Activated naive CD8-positive, alpha-beta T cell treated with anti-CD3 and anti-CD28 coated beads, Interleukin-2, amount 50 U/mL, for 16 hours (primary cell): ENCODE results near the gene TPM4.
"Not testable (repeated sequence)": the region's sequence is repeated elsewhere in the genome, so short reads cannot be mapped to it uniquely, and the experiment has no call there.

Experiments used
- DNase-seq: peaks from one replicate; pipeline ENCODE4 v3.0.0-alpha.2; 2020; ENCODE audit warnings: low read depth, low spot score

The TPM4 gene

GRCh38 chr19:16095071-16095571, 18.8 kb downstream of the TPM4 start:
- DNase-seq, result no peak

DNA sequence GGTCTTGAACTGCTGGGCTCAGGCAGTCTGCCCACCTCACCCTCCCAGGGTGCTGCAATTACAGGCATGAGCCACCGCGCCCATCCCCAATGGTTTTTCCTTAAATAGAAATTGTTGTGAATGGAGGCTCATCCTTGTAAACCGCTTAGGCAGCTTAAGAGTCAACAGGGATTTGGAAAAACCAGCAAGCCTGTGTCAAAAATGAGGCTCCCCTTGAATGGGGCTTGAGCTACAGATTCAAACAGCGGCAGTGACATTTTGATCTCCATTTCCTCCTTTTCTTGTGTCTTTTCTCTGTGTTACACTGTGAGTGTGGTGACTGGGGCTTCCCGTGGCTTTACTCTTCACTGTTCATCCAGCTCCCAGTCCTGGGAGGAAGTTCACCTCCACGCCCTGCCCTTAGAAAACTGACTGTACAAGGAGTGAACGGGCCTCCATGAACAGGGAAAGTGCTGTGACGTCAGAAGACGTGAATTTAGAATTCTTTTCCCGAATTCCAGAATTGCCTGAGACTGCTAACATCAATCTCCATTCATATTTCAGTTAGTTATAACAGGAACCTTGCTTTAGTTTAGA, 20.1 kb downstream of the TPM4 start:
- DNase-seq, result no peak

DNA sequence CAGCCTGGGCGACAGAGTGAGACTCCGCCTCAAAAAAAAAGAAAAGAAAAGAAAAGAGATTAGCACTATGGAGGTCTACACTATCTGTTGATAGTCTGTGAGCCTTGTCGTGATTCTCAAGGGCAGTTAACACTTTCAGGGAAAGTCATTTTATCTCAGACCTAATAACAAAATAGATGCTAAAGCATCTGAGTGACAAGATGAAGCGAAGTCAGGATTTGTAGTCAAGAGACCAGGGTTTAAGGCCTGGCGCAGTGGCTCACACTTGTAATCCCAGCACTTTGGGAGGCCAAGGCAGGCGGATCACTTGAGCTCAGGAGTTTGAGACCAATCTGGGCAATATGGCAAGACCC, 22.1 kb downstream of the TPM4 start:
- no peak for DNase-seq

DNA sequence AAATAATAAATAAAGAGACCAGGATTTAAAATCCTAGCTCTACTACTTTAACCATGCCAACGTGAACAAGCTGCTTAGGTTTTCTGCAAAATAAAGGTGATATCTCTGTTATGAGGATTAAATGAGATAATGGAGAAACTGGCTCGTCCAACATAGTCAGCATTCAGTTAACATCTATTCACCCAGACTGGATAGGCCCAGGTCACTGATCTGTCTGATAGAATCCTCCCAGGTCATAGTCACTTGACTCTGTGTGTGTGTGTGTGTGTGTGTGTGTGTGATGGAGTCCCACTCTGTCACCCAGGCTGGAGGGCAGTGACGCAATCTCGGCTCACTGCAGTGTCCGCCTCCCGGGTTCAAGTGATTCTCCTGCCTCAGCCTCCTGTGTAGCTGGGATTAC, 22.5 kb downstream of the TPM4 start:
- DNase-seq, result no peak

DNA sequence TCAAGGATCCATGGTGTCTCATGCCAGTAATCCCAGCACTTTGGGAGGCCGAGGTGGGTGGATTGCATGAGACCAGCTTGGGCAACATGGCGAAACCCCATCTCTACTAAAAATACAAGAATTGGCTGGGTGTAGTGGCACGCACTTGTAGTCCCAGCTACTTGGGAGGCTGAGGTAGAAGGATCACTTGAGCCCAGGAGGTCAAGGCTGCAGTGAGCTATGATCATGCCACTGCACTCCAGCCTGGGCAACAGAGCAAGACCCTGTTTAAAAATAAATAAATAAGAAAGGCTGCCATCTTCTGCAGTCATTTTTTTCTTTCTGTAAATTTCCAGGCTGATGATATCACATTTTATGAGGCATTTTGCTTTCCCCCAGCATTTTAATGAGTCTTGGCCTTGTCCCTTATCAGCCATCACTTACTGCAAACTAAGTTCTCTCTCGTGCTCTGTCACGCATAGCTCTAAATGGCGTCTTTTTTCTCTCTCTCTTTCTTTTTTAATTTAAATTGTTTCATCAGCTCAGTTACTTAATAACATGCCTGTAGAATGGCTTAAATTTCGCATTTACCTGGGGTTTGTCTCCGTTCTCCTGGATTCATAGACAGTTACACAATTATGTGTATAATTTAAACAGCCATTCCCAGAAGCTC, 23.1 kb downstream of the TPM4 start:
- not testable (repeated sequence) for DNase-seq

- no peak for DNase-seq
These were observed 24.2 kb downstream of the TPM4 start for GRCh38 chr19:16100524-16100923.

GRCh38 chr19:16104722-16105121, 28.4 kb downstream of the TPM4 start:
- no peak for DNase-seq

DNA sequence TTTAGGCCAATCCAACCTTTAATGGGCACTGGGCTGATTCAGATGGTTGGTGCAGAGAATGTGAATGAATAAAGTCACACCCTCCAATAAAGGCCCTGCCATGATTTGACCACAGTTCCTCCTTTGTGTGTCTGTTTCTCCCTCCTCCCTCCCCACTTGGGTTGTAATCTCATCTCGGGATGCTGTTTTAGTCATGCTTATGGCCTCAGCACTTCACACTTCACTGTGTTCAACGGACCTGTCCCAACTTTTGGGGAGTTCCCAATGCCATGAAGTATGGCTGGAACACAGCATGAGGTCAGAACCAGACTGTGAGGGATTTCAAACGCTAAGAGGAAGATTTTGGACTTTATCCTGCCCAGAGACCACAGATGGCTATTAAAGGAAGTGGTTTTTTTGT, 29.8 kb downstream of the TPM4 start:
- DNase-seq, result no peak

GRCh38 chr19:16111160-16111908, 35.0 kb downstream of the TPM4 start, which contains the start of gene RAB8A:
Gene RAB8A (plus strand): TSS chr19:16111889. CDS start chr19:16111902, 13 bp downstream.
- DNase-seq, result peak; percentile 95

- no peak for DNase-seq
These were observed 35.8 kb downstream of the TPM4 start for GRCh38 chr19:16111909-16112752.

DNA sequence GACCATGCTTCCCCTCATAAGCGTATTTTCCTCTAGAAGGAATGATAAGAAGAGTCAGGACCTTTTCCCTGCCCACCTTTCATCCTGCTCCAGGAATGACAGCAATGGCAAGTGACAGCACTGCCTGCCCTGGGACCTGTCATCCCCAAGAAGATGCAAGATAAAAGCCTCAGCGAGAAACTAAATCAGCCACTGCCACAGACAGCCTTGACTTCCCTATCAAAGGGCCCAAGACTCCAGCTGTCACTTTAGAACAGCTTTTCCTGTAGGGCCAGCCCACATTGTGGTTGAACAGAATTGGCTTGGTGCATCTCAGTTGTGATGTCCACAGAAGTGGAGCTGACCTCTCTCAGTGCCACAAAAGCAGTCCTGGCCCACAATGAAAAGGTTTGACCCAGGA, 36.5 kb downstream of the TPM4 start:
- DNase-seq, result no peak

- no peak for DNase-seq
These were observed 37.4 kb downstream of the TPM4 start for GRCh38 chr19:16113727-16114126.

- DNase-seq, result no peak
These were observed 39.2 kb downstream of the TPM4 start for GRCh38 chr19:16115301-16116039.

GRCh38 chr19:16116067-16116466, 39.8 kb downstream of the TPM4 start:
- DNase-seq, result no peak

DNA sequence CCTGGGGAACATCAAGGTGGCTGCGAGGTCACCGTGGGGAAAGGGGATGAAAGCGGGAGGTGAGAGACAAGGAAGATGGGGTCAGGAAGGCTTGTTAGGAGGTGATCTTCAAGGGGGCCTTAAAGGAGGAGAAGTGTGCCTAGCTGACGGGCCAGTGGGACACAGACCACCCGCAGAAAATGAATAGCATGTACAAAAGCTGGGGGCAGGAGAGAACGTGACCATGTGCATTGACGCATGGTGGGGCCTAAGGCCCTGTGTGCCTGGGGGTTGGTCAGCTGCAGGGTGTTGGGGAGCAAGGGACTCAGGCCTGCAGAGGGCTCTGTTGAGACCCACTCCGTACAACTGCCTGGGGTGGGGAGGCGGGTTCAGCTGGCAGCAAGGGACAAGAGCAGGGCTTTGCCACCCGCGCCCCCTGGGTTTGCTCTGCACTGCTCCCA, 41.3 kb downstream of the TPM4 start:
- no peak for DNase-seq

GRCh38 chr19:16118489-16119033, 42.3 kb downstream of the TPM4 start:
- DNase-seq, result no peak

- not testable (repeated sequence) for DNase-seq
These were observed 43.0 kb downstream of the TPM4 start for GRCh38 chr19:16119075-16119857.

DNA sequence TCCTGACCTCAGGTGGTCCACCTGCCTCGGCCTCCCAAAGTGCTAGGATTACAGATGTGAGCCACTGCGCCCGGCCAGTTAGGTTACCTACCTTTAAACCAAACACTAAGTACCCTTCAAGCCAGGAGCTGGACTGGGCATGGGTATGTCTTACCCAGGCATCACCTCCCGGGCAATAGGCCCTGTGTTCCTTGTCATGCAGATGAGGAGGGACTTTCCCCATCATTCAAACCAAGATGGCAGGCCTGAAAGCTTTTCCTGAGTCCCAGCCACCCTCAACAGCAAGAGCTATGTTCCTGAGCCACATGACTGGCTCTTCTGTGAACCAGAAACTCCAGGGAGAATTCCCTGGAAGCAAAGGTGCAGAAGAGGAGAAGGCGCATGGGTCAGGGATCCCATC, 44.8 kb downstream of the TPM4 start:
- DNase-seq, result no peak

DNA sequence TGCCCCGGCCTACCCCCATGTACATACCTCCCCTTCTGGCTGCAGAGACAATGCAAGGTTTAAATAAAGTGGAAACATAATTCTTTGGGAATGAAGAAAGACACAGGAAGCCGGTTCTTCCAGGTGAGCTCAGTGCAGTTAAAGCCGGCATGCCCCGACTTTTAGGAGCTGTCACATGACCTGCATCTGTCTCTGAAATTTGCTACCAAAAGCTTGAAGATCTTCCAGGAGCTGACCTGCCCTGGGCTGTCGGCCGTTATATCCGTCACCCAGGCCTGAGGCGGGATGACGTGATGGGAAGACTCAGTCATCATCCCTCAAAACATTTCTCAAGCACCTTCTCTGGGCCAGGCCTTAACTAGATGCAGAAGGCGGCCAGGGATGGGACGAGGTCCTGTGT, 45.7 kb downstream of the TPM4 start:
- DNase-seq, result no peak

DNA sequence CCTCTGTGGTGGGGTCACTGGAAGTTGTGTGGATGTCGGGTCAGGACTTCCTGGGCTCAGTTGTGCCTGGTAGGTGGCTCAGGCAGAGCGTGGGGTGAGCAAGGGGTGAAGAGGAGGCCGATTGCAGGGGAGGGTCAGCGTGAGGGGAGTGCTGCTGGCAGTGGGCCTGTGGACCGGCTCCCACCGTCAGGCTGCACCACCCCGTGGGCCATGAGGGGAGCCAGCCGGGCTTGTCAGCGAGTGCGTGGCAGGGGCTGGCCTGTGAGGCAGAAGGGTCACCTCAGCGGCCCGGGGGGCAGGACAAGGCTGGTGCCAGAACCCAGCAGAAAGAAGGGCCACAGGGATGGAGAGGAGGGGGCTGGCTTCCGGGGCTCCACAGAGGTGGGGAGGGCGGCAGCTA, 48.7 kb downstream of the TPM4 start:
- no peak for DNase-seq
